Fibroblast of mammary gland (primary cell): ENCODE measurements around the gene FAHD1.

ENCODE experiments used
- DNase-seq: peaks from one replicate; pipeline ENCODE4 v3.0.0-alpha.2; 2010; ENCODE audit warnings: low read depth
- H3K4me3 ChIP-seq: 2 replicates; pipeline ENCODE4 v1.5.1; 2011; ENCODE audit warnings: low read depth, mild to moderate bottlenecking, low read length, moderate library complexity; ENCODE audit not compliant: control insufficient read depth
- CTCF ChIP-seq: conservative IDR thresholded peaks from 2 replicates; pipeline ENCODE4 v1.5.1; 2011; ENCODE audit warnings: low read depth, low read length, inconsistent platforms; ENCODE audit not compliant: control insufficient read depth, insufficient read depth

Gene FAHD1

GRCh38 chr16:1831186-1832075 is 4.4 kb downstream of the FAHD1 start:
- no peak overlapping the region for H3K4me3 ChIP-seq
- no peak for TF ChIP-seq CTCF
- no peak for DNase-seq

- H3K4me3 ChIP-seq: no peak overlapping the region
- no peak for DNase-seq
- no peak for TF ChIP-seq CTCF
Observed at GRCh38 chr16:1832838-1833454, 5.9 kb downstream of the FAHD1 start.

- DNase-seq: no peak
- no peak overlapping the region for H3K4me3 ChIP-seq
- TF ChIP-seq CTCF: no peak
Observed at GRCh38 chr16:1834096-1834495, 7.1 kb downstream of the FAHD1 start.

- TF ChIP-seq CTCF: no peak
- peak; percentile 63 for DNase-seq
- H3K4me3 ChIP-seq: no peak overlapping the region
Observed at GRCh38 chr16:1839554-1839953, 12.5 kb downstream of the FAHD1 start.

GRCh38 chr16:1845985-1846384 is 19.0 kb downstream of the FAHD1 start:
- H3K4me3 ChIP-seq: no peak overlapping the region
- no peak for TF ChIP-seq CTCF
- no peak for DNase-seq

GRCh38 chr16:1846416-1846815 is 19.4 kb downstream of the FAHD1 start:
- no peak overlapping the region for H3K4me3 ChIP-seq
- DNase-seq: no peak
- no peak for TF ChIP-seq CTCF

- DNase-seq: no peak
- no peak overlapping the region for H3K4me3 ChIP-seq
- TF ChIP-seq CTCF: no peak
Observed at GRCh38 chr16:1850981-1851380, 24.0 kb downstream of the FAHD1 start.
